ENCODE data around the gene ST3GAL4. TPM values are rescaled to one million over a fixed set of nuclear protein-coding genes. Genes with fewer than 3 reads are reported as not detected.
"Not testable (repeated sequence)": the region's sequence is repeated elsewhere in the genome, so short reads cannot be mapped to it uniquely, and the experiment has no call there.

ST3GAL4 gene
- total and polyA plus RNA-seq, 2 experiments from 2014 or later: 27.3 to 53.3 TPM

GRCh38 chr11:126383339-126384335 lies 28.2 kb downstream of the ST3GAL4 start:
- in situ Hi-C loops (cut with MboI): no loop called here
- Histone ChIP-seq H3K4me3 (no peak overlapping the region), H3K27me3 (replicated peaks; ENCODE audit: insufficient read depth) (no peaks in the 10 kb centered on the region), H3K36me3 (ENCODE audit: low read depth) (no peaks in the 10 kb centered on the region), H3K9me3 (ENCODE audit: low read depth) (no peaks in the 10 kb centered on the region), H4K20me1 (ENCODE audit: insufficient read depth) (0 out of 2 replicates have a peak, but pooled peaks cover 10% of the 10 kb centered on the region), H3K4me1 (ENCODE audit: insufficient read depth) (no peaks in the 10 kb centered on the region), H3K9ac (no peak overlapping the region), H2AFZ (no peak overlapping the region), H3F3A (ENCODE audit: insufficient read depth) (no peaks in the 10 kb centered on the region), H3K9me2 (ENCODE audit: insufficient read depth) (no peaks in the 10 kb centered on the region), H3K79me2 (ENCODE audit: insufficient read depth) (peaks cover 56% of the 10 kb centered on the region), H3K27ac (no peak overlapping the region), H3K4me2 (ENCODE audit: unreplicated experiment) (no peak overlapping the region)
- DNase-seq: no peak
- no peak for TF ChIP-seq EZH2 (IDR thresholded peaks at IDR 0.05; ENCODE audit: insufficient read depth, poor library complexity, severe bottlenecking)
- no peak for TF ChIP-seq EZH2phosphoT487 (IDR thresholded peaks at IDR 0.05; ENCODE audit: insufficient read depth, low read depth)
- WGBS, 2 experiments (ENCODE audit: low coverage in 1 of 2, low lambda C conversion rate in 2 of 2, missing lambda C conversion rate in 2 of 2): 67 to 70% methylated on average over 17 to 20 of the region's 20 CpGs

GRCh38 chr11:126384449-126385070 lies 29.1 kb downstream of the ST3GAL4 start:
- WGBS, 2 experiments (ENCODE audit: low coverage in 1 of 2, low lambda C conversion rate in 2 of 2, missing lambda C conversion rate in 2 of 2): 71 to 82% methylated on average over 9 of the region's 9 CpGs
- Histone ChIP-seq H3K79me2 (ENCODE audit: insufficient read depth) (peaks cover 56% of the 10 kb centered on the region), H4K20me1 (ENCODE audit: insufficient read depth) (0 out of 2 replicates have a peak, but pooled peaks cover 10% of the 10 kb centered on the region), H3K9me2 (ENCODE audit: insufficient read depth) (no peaks in the 10 kb centered on the region), H3K4me3 (no peak overlapping the region), H3K4me1 (ENCODE audit: insufficient read depth) (no peaks in the 10 kb centered on the region), H2AFZ (no peak overlapping the region), H3F3A (ENCODE audit: insufficient read depth) (no peaks in the 10 kb centered on the region), H3K9me3 (ENCODE audit: low read depth) (no peaks in the 10 kb centered on the region), H3K9ac (no peak overlapping the region), H3K27ac (no peak overlapping the region), H3K36me3 (ENCODE audit: low read depth) (no peaks in the 10 kb centered on the region), H3K27me3 (replicated peaks; ENCODE audit: insufficient read depth) (no peaks in the 10 kb centered on the region), H3K4me2 (ENCODE audit: unreplicated experiment) (no peak overlapping the region)
- TF ChIP-seq EZH2phosphoT487 (IDR thresholded peaks at IDR 0.05; ENCODE audit: insufficient read depth, low read depth) (no peak), EZH2 (IDR thresholded peaks at IDR 0.05; ENCODE audit: insufficient read depth, poor library complexity, severe bottlenecking) (no peak)
- in situ Hi-C loops (cut with MboI): no loop called here
- no peak for DNase-seq

GRCh38 chr11:126385991-126386728 lies 30.7 kb downstream of the ST3GAL4 start:
- H3K27me3 ChIP-seq (replicated peaks; ENCODE audit: insufficient read depth): no peaks in the 10 kb centered on the region
- no peaks in the 10 kb centered on the region for H3K36me3 ChIP-seq (ENCODE audit: low read depth)
- WGBS, 2 experiments (ENCODE audit: low coverage in 1 of 2, low lambda C conversion rate in 2 of 2, missing lambda C conversion rate in 2 of 2): 71 to 72% methylated on average over 8 of the region's 8 CpGs
- H3K9me2 ChIP-seq (ENCODE audit: insufficient read depth): no peaks in the 10 kb centered on the region
- peaks cover 55% of the 10 kb centered on the region for H3K79me2 ChIP-seq (ENCODE audit: insufficient read depth)
- no peak overlapping the region for H3K4me3 ChIP-seq
- in situ Hi-C loops (cut with MboI): no loop called here
- TF ChIP-seq EZH2 (IDR thresholded peaks at IDR 0.05; ENCODE audit: insufficient read depth, poor library complexity, severe bottlenecking) (no peak), EZH2phosphoT487 (IDR thresholded peaks at IDR 0.05; ENCODE audit: insufficient read depth, low read depth) (no peak)
- no peak overlapping the region for H3K4me2 ChIP-seq (ENCODE audit: unreplicated experiment)
- DNase-seq: no peak
- H3F3A ChIP-seq (ENCODE audit: insufficient read depth): no peaks in the 10 kb centered on the region
- H2AFZ ChIP-seq: no peak overlapping the region
- no peak overlapping the region for H3K9ac ChIP-seq
- H3K27ac ChIP-seq: no peak overlapping the region
- H4K20me1 ChIP-seq (ENCODE audit: insufficient read depth): no peaks in the 10 kb centered on the region
- no peaks in the 10 kb centered on the region for H3K9me3 ChIP-seq (ENCODE audit: low read depth)
- H3K4me1 ChIP-seq (ENCODE audit: insufficient read depth): no peaks in the 10 kb centered on the region

- WGBS, 2 experiments (ENCODE audit: low coverage in 1 of 2, low lambda C conversion rate in 2 of 2, missing lambda C conversion rate in 2 of 2): 26 to 41% methylated on average over 5 of the region's 5 CpGs
- DNase-seq; H3K9me3 ChIP-seq (ENCODE audit: low read depth); H3K4me1 ChIP-seq (ENCODE audit: insufficient read depth); H3K4me3 ChIP-seq; H3F3A ChIP-seq (ENCODE audit: insufficient read depth); H4K20me1 ChIP-seq (ENCODE audit: insufficient read depth); H3K27ac ChIP-seq; H3K9ac ChIP-seq; H3K27me3 ChIP-seq (replicated peaks; ENCODE audit: insufficient read depth); H3K9me2 ChIP-seq (ENCODE audit: insufficient read depth); H3K4me2 ChIP-seq (ENCODE audit: unreplicated experiment); H2AFZ ChIP-seq; H3K36me3 ChIP-seq (ENCODE audit: low read depth); in situ Hi-C loops (cut with MboI): not testable (repeated sequence)
- peaks cover 61% of the 10 kb centered on the region for H3K79me2 ChIP-seq (ENCODE audit: insufficient read depth)
These were observed 31.2 kb downstream of the ST3GAL4 start for GRCh38 chr11:126386729-126387071.

Data from GM23248 (cell line).